ENCODE data around the gene PLEKHA7.

The PLEKHA7 gene

GRCh38 chr11:16774936-16775613 lies 239.1 kb downstream of the PLEKHA7 start:
- no peak for DNase-seq (ENCODE audit: low spot score)

GRCh38 chr11:16773981-16774935 lies 240.0 kb downstream of the PLEKHA7 start:
- TF ChIP-seq CTCF (IDR thresholded peaks at IDR 0.05; ENCODE audit: extremely low read depth, missing control alignments) = no peak
- no peak for DNase-seq (ENCODE audit: low spot score)

More at GRCh38 chr11:16774936-16775613, 239.1 kb downstream of the PLEKHA7 start:
- no peak for TF ChIP-seq CTCF (IDR thresholded peaks at IDR 0.05; ENCODE audit: extremely low read depth, missing control alignments)

GRCh38 chr11:16772141-16772512 lies 242.1 kb downstream of the PLEKHA7 start:
- TF ChIP-seq CTCF (IDR thresholded peaks at IDR 0.05; ENCODE audit: extremely low read depth, missing control alignments) = no peak
- no peak for DNase-seq (ENCODE audit: low spot score)

GRCh38 chr11:16771350-16772140 lies 242.7 kb downstream of the PLEKHA7 start:
- no peak for DNase-seq (ENCODE audit: low spot score)

GRCh38 chr11:16770016-16770415 lies 244.2 kb downstream of the PLEKHA7 start:
- DNase-seq (ENCODE audit: low spot score) = no peak
- TF ChIP-seq CTCF (IDR thresholded peaks at IDR 0.05; ENCODE audit: extremely low read depth, missing control alignments) = no peak

More at GRCh38 chr11:16771350-16772140, 242.7 kb downstream of the PLEKHA7 start:
- TF ChIP-seq CTCF (IDR thresholded peaks at IDR 0.05; ENCODE audit: extremely low read depth, missing control alignments) = no peak

GRCh38 chr11:16769386-16769785 lies 244.8 kb downstream of the PLEKHA7 start:
- TF ChIP-seq CTCF (IDR thresholded peaks at IDR 0.05; ENCODE audit: extremely low read depth, missing control alignments) = no peak

More at GRCh38 chr11:16769386-16769785, 244.8 kb downstream of the PLEKHA7 start:
- no peak for DNase-seq (ENCODE audit: low spot score)
